CD14-positive monocyte (primary cell): ENCODE data around the gene TTC21A. TPM values are rescaled to one million over a fixed set of nuclear protein-coding genes. Genes with fewer than 3 reads are reported as not detected.

Source experiments
- DNase-seq, 3 donors: peaks; one replicate each; pipeline ENCODE4 v3.0.0-alpha.2; 2011 to 2022
- H2AFZ ChIP-seq: 2 replicates; pipeline ENCODE4 v1.6.0; 2012; ENCODE audit warnings: mild to moderate bottlenecking, low read depth, low read length, inconsistent platforms; ENCODE audit not compliant: insufficient read depth, poor library complexity, severe bottlenecking
- H3K27ac ChIP-seq, 2 donors: 1 replicate in 1 of 2; 2 replicates in 1 of 2; pipeline ENCODE4 v1.5.1; 2012 to 2013; ENCODE audit warnings: low read length in 2 of 2, control low read depth in 1 of 2, inconsistent platforms in 1 of 2, low read depth in 1 of 2, mild to moderate bottlenecking in 1 of 2
- H3K27me3 ChIP-seq, 2 donors: one replicate each; pipeline versions ENCODE4 v1.6.0 to v1.6.1; 2011 to 2013; ENCODE audit warnings: low read length in 2 of 2; ENCODE audit not compliant: control insufficient read depth in 2 of 2, insufficient read depth in 2 of 2
- H3K36me3 ChIP-seq, 2 donors: replicated peaks in 1 of 2; 1 replicate in 1 of 2; 2 replicates in 1 of 2; pipeline versions ENCODE4 v1.5.1 to v1.6.1; 2012 to 2013; ENCODE audit warnings: low read length in 2 of 2, control low read depth in 1 of 2, inconsistent platforms in 1 of 2, mild to moderate bottlenecking in 1 of 2; ENCODE audit not compliant: insufficient read depth in 2 of 2, control insufficient read depth in 1 of 2
- H3K4me1 ChIP-seq, 2 donors: 1 replicate in 1 of 2; 2 replicates in 1 of 2; pipeline versions ENCODE4 v1.5.1 to v1.6.1; 2012 to 2013; ENCODE audit warnings: low read length in 2 of 2, control low read depth in 1 of 2, inconsistent platforms in 1 of 2, mild to moderate bottlenecking in 1 of 2, moderate library complexity in 1 of 2; ENCODE audit not compliant: insufficient read depth in 2 of 2, control insufficient read depth in 1 of 2
- H3K4me2 ChIP-seq: replicated peaks from 2 replicates; pipeline ENCODE3; 2012; ENCODE audit warnings: low read length, moderate library complexity, mild to moderate bottlenecking; ENCODE audit not compliant: poor library complexity, severe bottlenecking; ENCODE audit errors: extremely low read depth
- H3K4me3 ChIP-seq, 3 experiments: fragments of 200-600 bp in 1 of 3; sonication (generic) in 1 of 3; replicated peaks in 1 of 3; 1 replicate in 2 of 3; 2 replicates in 1 of 3; pipeline ENCODE4 v1.5.1; 2011 to 2013; ENCODE audit warnings: low read length in 3 of 3, mild to moderate bottlenecking in 3 of 3, control low read depth in 2 of 3, low read depth in 2 of 3, inconsistent platforms in 1 of 3, moderate library complexity in 1 of 3
- H3K79me2 ChIP-seq: 2 replicates; pipeline ENCODE4 v1.6.0; 2012; ENCODE audit warnings: mild to moderate bottlenecking, control low read depth, inconsistent platforms, low read length, moderate library complexity; ENCODE audit not compliant: insufficient read depth
- H3K9ac ChIP-seq: 2 replicates; pipeline ENCODE4 v1.6.0; 2017; ENCODE audit warnings: low read length, mild to moderate bottlenecking; ENCODE audit not compliant: insufficient read depth, poor library complexity, severe bottlenecking
- H3K9me3 ChIP-seq, 2 donors: replicated peaks in 1 of 2; 1 replicate in 1 of 2; 2 replicates in 1 of 2; pipeline versions ENCODE4 v1.5.1 to v1.6.1; 2012 to 2013; ENCODE audit warnings: low read length in 2 of 2, control low read depth in 1 of 2; ENCODE audit not compliant: control insufficient read depth in 1 of 2, insufficient read depth in 1 of 2
- H4K20me1 ChIP-seq: 2 replicates; pipeline ENCODE4 v1.6.0; 2012; ENCODE audit warnings: mild to moderate bottlenecking, low read length, control low read depth, moderate library complexity; ENCODE audit not compliant: insufficient read depth
- H3K27ac Mint-ChIP-seq, 7 donors: one replicate each; pipeline ENCODE4 v1.8.0; 2020; ENCODE audit warnings: mild to moderate bottlenecking in 7 of 7, mixed read lengths in 7 of 7, moderate library complexity in 6 of 7, inconsistent platforms in 2 of 7
- H3K27me3 Mint-ChIP-seq, 3 donors: one replicate each; pipeline ENCODE4 v1.8.0; 2021 to 2022; ENCODE audit warnings: low read depth in 3 of 3, mild to moderate bottlenecking in 3 of 3, mixed read lengths in 3 of 3, moderate library complexity in 3 of 3, inconsistent platforms in 1 of 3
- H3K36me3 Mint-ChIP-seq, 2 donors: one replicate each; pipeline ENCODE4 v1.8.0; 2020; ENCODE audit warnings: mixed read lengths in 2 of 2, inconsistent platforms in 1 of 2, mild to moderate bottlenecking in 1 of 2
- H3K4me1 Mint-ChIP-seq: one replicate; pipeline ENCODE4 v1.8.0; 2020; ENCODE audit warnings: mild to moderate bottlenecking, mixed read lengths
- H3K4me3 Mint-ChIP-seq, 2 donors: one replicate each; pipeline ENCODE4 v1.8.0; 2020; ENCODE audit warnings: mild to moderate bottlenecking in 2 of 2, mixed read lengths in 2 of 2, moderate library complexity in 1 of 2
- H3K9me3 Mint-ChIP-seq, 7 donors: one replicate each; pipeline ENCODE4 v1.8.0; 2020 to 2022; ENCODE audit warnings: mixed read lengths in 7 of 7, mild to moderate bottlenecking in 6 of 7, moderate library complexity in 6 of 7, inconsistent platforms in 2 of 7
- WGBS: methylation state at CpG from one replicate; pipeline ENCODE4 v1.1.5; 2013; ENCODE audit warnings: missing lambda C conversion rate; ENCODE audit not compliant: insufficient coverage; 5-methylcytosine and 5-hydroxymethylcytosine counted together
- intact Hi-C, 2 donors: fragments of 100-400 bp; cut with micrococcal nuclease; formaldehyde crosslinking; loops; one replicate each; pipeline versions ENCODE4 v1.15.0 to v1.15.1; 2023
- polyA plus RNA-seq, 3 donors: library from polyadenylated mRNA; depleted of rRNA in 1 of 3; unstranded in 2 of 3; stranded (reverse) in 1 of 3; fragments of 300-500 nt in 2 of 3; fragments of >200 nt in 1 of 3; fragmentation: Illumina TruSeq in 2 of 3; gene quantifications; 1 replicate in 2 of 3; 2 replicates in 1 of 3; pipeline ENCODE4 v1.2.3, GENCODE V29; 2012 to 2021
- TF ChIP-seq, protein P1 (sequence below): fragments of 200-600 bp; IDR thresholded peaks from one replicate; pipeline ENCODE4 v1.8.0; 2022; ENCODE audit warnings: antibody characterized with exemption, mild to moderate bottlenecking

The TTC21A gene
- polyA plus RNA-seq, 3 donors, result 0.67 to 12.9 (median 2.2) TPM

DNA sequence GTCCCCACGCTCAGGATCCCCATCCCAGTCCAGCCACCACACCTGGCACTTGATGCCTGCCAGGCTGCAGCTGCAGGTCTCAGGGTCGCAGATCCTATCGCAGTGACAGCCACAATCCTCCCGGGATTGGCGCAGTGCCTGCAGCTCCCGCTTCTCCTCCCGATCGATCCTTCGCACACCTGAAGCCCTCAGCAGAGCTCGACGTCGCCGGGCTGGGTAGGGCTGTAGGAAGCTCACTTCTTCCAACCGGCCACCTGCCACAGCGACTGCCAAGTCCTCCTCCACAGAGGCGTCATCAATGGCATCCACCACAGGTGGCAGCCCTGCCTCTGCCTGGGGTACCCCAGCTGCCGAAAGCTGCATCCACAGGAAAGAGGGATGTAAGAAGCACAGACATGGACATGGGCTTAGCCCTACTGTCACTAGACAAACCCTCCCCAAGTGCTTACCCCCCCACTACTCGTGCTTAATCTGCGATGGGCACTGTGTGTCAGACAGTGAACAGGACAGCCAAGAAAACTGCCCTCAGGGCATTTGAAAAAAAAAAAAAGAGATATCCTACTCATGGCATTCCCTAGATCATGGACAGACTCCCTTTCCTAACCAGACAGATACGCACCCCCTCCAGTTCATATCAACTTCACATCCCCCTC, 36.7 kb downstream of the TTC21A start:
- Mint-ChIP-seq H3K9me3 (peaks cover 0 to 1% (median 0%) of the 10 kb centered on the region in 7 donors), H3K27ac (peak overlapping the region in 1 of 7 donors; percentile 46), H3K27me3 (no peaks in the 10 kb centered on the region), H3K36me3 (peaks cover 72 to 92% of the 10 kb centered on the region in 2 donors), H3K4me3 (peak overlapping the region in 1 of 2 donors; percentile 32), H3K4me1 (peaks cover 68% of the 10 kb centered on the region)
- TF ChIP-seq, protein P1, sequence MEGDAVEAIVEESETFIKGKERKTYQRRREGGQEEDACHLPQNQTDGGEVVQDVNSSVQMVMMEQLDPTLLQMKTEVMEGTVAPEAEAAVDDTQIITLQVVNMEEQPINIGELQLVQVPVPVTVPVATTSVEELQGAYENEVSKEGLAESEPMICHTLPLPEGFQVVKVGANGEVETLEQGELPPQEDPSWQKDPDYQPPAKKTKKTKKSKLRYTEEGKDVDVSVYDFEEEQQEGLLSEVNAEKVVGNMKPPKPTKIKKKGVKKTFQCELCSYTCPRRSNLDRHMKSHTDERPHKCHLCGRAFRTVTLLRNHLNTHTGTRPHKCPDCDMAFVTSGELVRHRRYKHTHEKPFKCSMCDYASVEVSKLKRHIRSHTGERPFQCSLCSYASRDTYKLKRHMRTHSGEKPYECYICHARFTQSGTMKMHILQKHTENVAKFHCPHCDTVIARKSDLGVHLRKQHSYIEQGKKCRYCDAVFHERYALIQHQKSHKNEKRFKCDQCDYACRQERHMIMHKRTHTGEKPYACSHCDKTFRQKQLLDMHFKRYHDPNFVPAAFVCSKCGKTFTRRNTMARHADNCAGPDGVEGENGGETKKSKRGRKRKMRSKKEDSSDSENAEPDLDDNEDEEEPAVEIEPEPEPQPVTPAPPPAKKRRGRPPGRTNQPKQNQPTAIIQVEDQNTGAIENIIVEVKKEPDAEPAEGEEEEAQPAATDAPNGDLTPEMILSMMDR, result no peak
- H2AFZ ChIP-seq, result no peak overlapping the region
- H3K9me3 ChIP-seq, result no peaks in the 10 kb centered on the region
- DNase-seq, result no peak
- H3K4me3 ChIP-seq, result no peak overlapping the region
- intact Hi-C loops, result loop anchor here in 1 of 2 donors (5.0 kb wide), 1 partner anchor 33 kb away; no protein-coding TSS in a partner anchor
- H3K27me3 ChIP-seq, result no peaks in the 10 kb centered on the region
- H3K4me2 ChIP-seq, result no peak overlapping the region
- no peak overlapping the region for H3K27ac ChIP-seq
- peaks cover 100% of the 10 kb centered on the region for H4K20me1 ChIP-seq
- WGBS, result 97% methylated on average over 12 of the region's 20 CpGs
- peaks cover 64 to 75% of the 10 kb centered on the region in 2 donors for H3K4me1 ChIP-seq
- H3K79me2 ChIP-seq, result peaks cover 37% of the 10 kb centered on the region
- H3K9ac ChIP-seq, result no peak overlapping the region
- H3K36me3 ChIP-seq, result peaks cover 42 to 62% of the 10 kb centered on the region in 2 donors

DNA sequence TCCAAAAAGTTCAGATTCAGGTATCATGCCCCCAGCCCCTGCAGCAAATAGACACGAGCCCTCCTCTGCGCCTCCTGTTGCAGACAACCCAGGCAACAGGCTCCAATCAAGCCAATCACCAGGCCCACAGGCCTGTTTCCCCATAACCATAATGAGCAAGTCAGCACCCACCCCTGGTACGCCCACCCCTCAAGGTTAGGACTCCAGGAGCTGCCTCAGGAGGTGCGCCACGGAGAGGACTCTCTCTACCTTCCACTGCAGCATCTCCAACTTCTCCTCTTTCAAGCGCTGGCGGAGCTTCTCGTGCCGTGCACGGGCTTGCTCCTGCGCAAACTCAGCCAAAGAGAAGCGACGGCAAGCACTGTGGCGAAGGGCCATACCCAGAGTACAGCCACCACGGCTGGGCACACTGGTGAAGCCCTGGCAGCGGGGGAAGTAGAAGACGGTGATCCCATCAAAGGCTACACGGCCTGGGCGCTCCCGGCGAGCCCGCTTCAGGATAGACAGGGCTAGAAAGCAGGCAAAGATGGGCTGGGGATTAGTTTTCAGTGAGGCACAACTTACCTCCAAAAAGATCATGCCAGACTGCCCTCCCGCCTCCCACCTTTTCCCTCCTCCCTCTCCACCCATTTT, 37.4 kb downstream of the TTC21A start:
- no peaks in the 10 kb centered on the region for H3K9me3 ChIP-seq
- H3K4me1 ChIP-seq, result peaks cover 70 to 81% of the 10 kb centered on the region in 2 donors
- Mint-ChIP-seq H3K4me3 (peak overlapping the region in 1 of 2 donors; percentile 32), H3K27me3 (no peaks in the 10 kb centered on the region), H3K27ac (peak overlapping the region in 1 of 7 donors; percentile 4), H3K4me1 (peaks cover 73% of the 10 kb centered on the region), H3K36me3 (peaks cover 79 to 94% of the 10 kb centered on the region in 2 donors), H3K9me3 (peaks cover 0 to 1% (median 0%) of the 10 kb centered on the region in 7 donors)
- WGBS, result 94% methylated on average over 12 of the region's 23 CpGs
- H3K27ac ChIP-seq, result no peak overlapping the region
- no peak overlapping the region for H3K4me2 ChIP-seq
- H3K9ac ChIP-seq, result no peak overlapping the region
- H3K4me3 ChIP-seq, result no peak overlapping the region
- intact Hi-C loops, result loop anchor here (5.0 kb wide), 2 partner anchors 32 to 37 kb away; no protein-coding TSS in a partner anchor
- TF ChIP-seq, protein P1, result no peak
- H2AFZ ChIP-seq, result no peak overlapping the region
- peaks cover 42 to 62% of the 10 kb centered on the region in 2 donors for H3K36me3 ChIP-seq
- H3K79me2 ChIP-seq, result peaks cover 44% of the 10 kb centered on the region
- H3K27me3 ChIP-seq, result no peaks in the 10 kb centered on the region
- peaks cover 100% of the 10 kb centered on the region for H4K20me1 ChIP-seq
- no peak for DNase-seq
